Prostate gland (tissue), 2 donors: ENCODE measurements around the gene SPON1. TPM values are rescaled to one million over a fixed set of nuclear protein-coding genes. Genes with fewer than 3 reads are reported as not detected.
A peak's percentile ranks its signal among the peaks of the same experiment; 100 is the strongest.

ENCODE experiments used
- DNase-seq: peaks from one replicate; pipeline ENCODE4 v3.0.0-alpha.2; 2019; ENCODE audit warnings: low spot score
- H3K27ac ChIP-seq, 2 donors: fragments of 200-600 bp; sonication (generic); 2 replicates each; pipeline ENCODE4 v1.5.1; 2017 to 2019
- H3K27me3 ChIP-seq: fragments of 200-600 bp; sonication (generic); replicated peaks from 2 replicates; pipeline ENCODE4 v1.5.1; 2019; ENCODE audit not compliant: insufficient read depth
- H3K36me3 ChIP-seq, 2 donors: fragments of 200-600 bp; sonication (generic); 1 replicate in 1 of 2; 2 replicates in 1 of 2; pipeline versions ENCODE4 v1.5.1 to v1.8.1; 2017 to 2019
- H3K4me1 ChIP-seq: fragments of 200-600 bp; sonication (generic); replicated peaks from 2 replicates; pipeline ENCODE4 v1.5.1; 2019
- H3K4me3 ChIP-seq, 2 donors: fragments of 200-600 bp; sonication (generic); 2 replicates each; pipeline ENCODE4 v1.5.1; 2017 to 2019
- H3K9me3 ChIP-seq: fragments of 200-600 bp; sonication (generic); 2 replicates; pipeline ENCODE4 v1.5.1; 2017
- POLR2A ChIP-seq: fragments of 450-650 bp; IDR thresholded peaks from one replicate; pipeline ENCODE4 v1.6.1; 2016; ENCODE audit warnings: antibody characterized with exemption, mild to moderate bottlenecking
- POLR2AphosphoS5 ChIP-seq: sonication (generic); formaldehyde crosslinking; IDR thresholded peaks from one replicate; pipeline ENCODE4 v1.6.1; 2017; ENCODE audit warnings: antibody characterized with exemption
- WGBS: methylation state at CpG from one replicate; pipeline ENCODE4 v1.1.5; 2018; 5-methylcytosine and 5-hydroxymethylcytosine counted together
- intact Hi-C: fragments of 100-400 bp; cut with DNase I; formaldehyde crosslinking; loops from one replicate; pipeline ENCODE4 v1.14.2; 2022
- total RNA-seq, 2 donors: library from RNA; depleted of rRNA; stranded (reverse); fragments of >200 nt; gene quantifications; one replicate each; pipeline ENCODE4 v1.1.0, GENCODE V29; 2016
- TF ChIP-seq, protein P1 (sequence below), 4 experiments: fragments of 200-600 bp in 2 of 4; fragments of 450-650 bp in 2 of 4; sonication (generic) in 2 of 4; IDR thresholded peaks; 1 replicate in 3 of 4; 2 replicates in 1 of 4; pipeline ENCODE4 v1.5.1; 2016 to 2019; ENCODE audit warnings: antibody characterized with exemption in 4 of 4, mild to moderate bottlenecking in 2 of 4, moderate library complexity in 2 of 4

Gene SPON1
- total RNA-seq, 2 donors from 2014 or later = 13.7 to 28.2 TPM

GRCh38 chr11:14054116-14055107 is 91.9 kb downstream of the SPON1 start:
- no peak for TF ChIP-seq POLR2AphosphoS5
- no peak for TF ChIP-seq POLR2A
- TF ChIP-seq, protein P1, sequence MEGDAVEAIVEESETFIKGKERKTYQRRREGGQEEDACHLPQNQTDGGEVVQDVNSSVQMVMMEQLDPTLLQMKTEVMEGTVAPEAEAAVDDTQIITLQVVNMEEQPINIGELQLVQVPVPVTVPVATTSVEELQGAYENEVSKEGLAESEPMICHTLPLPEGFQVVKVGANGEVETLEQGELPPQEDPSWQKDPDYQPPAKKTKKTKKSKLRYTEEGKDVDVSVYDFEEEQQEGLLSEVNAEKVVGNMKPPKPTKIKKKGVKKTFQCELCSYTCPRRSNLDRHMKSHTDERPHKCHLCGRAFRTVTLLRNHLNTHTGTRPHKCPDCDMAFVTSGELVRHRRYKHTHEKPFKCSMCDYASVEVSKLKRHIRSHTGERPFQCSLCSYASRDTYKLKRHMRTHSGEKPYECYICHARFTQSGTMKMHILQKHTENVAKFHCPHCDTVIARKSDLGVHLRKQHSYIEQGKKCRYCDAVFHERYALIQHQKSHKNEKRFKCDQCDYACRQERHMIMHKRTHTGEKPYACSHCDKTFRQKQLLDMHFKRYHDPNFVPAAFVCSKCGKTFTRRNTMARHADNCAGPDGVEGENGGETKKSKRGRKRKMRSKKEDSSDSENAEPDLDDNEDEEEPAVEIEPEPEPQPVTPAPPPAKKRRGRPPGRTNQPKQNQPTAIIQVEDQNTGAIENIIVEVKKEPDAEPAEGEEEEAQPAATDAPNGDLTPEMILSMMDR (IDR thresholded peaks at IDR 0.05) = no peak
- intact Hi-C loops = no loop called here
- 52% methylated on average over 12 of the region's 12 CpGs for WGBS
- Histone ChIP-seq H3K36me3 (no peaks in the 10 kb centered on the region), H3K9me3 (no peaks in the 10 kb centered on the region), H3K4me3 (no peak overlapping the region), H3K27me3 (no peaks in the 10 kb centered on the region), H3K27ac (no peak overlapping the region), H3K4me1 (no peaks in the 10 kb centered on the region)
- peak; percentile 30 for DNase-seq

GRCh38 chr11:14055936-14056335 is 93.4 kb downstream of the SPON1 start:
- no peak overlapping the region for H3K4me3 ChIP-seq
- no peaks in the 10 kb centered on the region for H3K9me3 ChIP-seq
- intact Hi-C loops = no loop called here
- no peak overlapping the region for H3K27ac ChIP-seq
- no peaks in the 10 kb centered on the region for H3K27me3 ChIP-seq
- no peaks in the 10 kb centered on the region for H3K36me3 ChIP-seq
- no peak for DNase-seq
- no peaks in the 10 kb centered on the region for H3K4me1 ChIP-seq
- TF ChIP-seq POLR2A (no peak), POLR2AphosphoS5 (no peak)
- TF ChIP-seq, protein P1 (IDR thresholded peaks at IDR 0.05) = no peak
- 91% methylated on average over 1 of the region's 1 CpG for WGBS

DNA sequence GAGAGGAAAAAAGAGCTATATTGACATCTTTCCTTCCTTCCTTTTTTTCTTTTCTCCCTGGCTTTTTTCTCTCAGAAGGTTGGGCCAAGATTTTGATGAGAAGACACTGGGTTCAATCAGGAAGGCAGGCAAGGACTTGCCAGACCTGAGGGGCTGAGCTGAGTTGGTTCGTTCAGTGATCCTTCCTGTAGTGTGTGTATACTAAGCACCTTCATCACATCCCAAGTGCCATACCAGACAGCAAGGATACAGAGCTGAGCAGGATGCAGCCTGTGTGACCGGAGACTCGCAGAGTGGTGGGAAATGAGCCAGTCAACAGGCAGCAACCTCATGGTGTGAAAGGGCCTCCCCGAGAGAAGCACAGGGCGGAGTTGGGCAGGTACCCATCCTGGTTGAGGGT is 95.5 kb downstream of the SPON1 start:
- no peak for TF ChIP-seq POLR2AphosphoS5
- TF ChIP-seq, protein P1 (IDR thresholded peaks at IDR 0.05) = no peak
- TF ChIP-seq POLR2A = no peak
- H3K4me1 ChIP-seq = no peaks in the 10 kb centered on the region
- DNase-seq = no peak
- intact Hi-C loops = no loop called here
- no peaks in the 10 kb centered on the region for H3K27me3 ChIP-seq
- WGBS = 54% methylated on average over 5 of the region's 5 CpGs
- no peaks in the 10 kb centered on the region for H3K36me3 ChIP-seq
- H3K27ac ChIP-seq = no peak overlapping the region
- H3K4me3 ChIP-seq = no peak overlapping the region
- no peaks in the 10 kb centered on the region for H3K9me3 ChIP-seq

DNA sequence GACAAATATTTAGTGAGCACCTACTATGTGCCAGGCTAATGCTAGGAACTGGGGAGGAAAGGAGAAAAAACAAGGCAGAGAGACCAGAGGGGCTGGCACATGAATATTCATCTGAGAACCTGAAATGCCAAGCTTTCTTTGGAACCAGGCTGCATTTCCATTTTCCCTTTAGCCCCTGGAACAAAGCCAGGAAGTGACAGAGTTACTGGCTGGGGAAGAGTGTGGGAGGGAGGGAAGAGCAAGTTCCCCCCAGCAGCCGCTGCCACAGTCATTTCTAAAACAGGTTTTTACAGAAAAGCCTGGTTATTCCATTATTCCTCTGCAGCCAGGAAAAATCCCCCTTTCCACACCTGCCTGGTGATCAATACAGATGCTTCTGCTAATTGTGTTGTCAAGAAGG is 97.0 kb downstream of the SPON1 start:
- TF ChIP-seq, protein P1 (IDR thresholded peaks at IDR 0.05) = no peak
- TF ChIP-seq POLR2A = no peak
- no peak for TF ChIP-seq POLR2AphosphoS5
- DNase-seq = no peak
- Histone ChIP-seq H3K36me3 (no peaks in the 10 kb centered on the region), H3K27ac (no peak overlapping the region), H3K9me3 (no peaks in the 10 kb centered on the region), H3K4me1 (no peaks in the 10 kb centered on the region), H3K27me3 (no peaks in the 10 kb centered on the region), H3K4me3 (no peak overlapping the region)
- WGBS = 9% methylated on average over 1 of the region's 1 CpG
- intact Hi-C loops = no loop called here

DNA sequence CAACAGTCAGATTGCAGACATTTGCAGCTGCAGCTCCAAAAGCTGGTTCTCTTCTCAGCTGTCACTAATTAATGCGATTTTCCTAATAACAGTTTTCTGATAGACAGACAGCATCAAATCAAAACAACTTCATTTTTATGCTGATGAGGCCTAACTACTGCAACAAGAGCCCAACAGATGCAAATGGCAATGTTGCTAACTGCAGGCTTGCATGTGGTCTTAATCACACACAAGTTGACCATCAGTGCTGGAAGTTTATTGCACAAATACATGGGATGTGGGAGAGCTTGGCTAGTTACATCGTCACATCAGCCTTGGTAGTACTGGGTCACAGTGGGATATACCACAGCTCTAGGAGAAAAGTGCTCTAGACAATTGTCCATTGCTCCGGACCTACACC is 99.2 kb downstream of the SPON1 start:
- no peak overlapping the region for H3K4me3 ChIP-seq
- H3K9me3 ChIP-seq = no peaks in the 10 kb centered on the region
- no peak for DNase-seq
- H3K4me1 ChIP-seq = no peaks in the 10 kb centered on the region
- no peaks in the 10 kb centered on the region for H3K36me3 ChIP-seq
- no peaks in the 10 kb centered on the region for H3K27me3 ChIP-seq
- TF ChIP-seq POLR2AphosphoS5 (no peak), POLR2A (no peak)
- TF ChIP-seq, protein P1 (IDR thresholded peaks at IDR 0.05) = no peak
- intact Hi-C loops = no loop called here
- 99% methylated on average over 3 of the region's 3 CpGs for WGBS
- H3K27ac ChIP-seq = no peak overlapping the region
